HS-27A (cell line): Measurements from ENCODE around the gene CCND2.
"Not testable (repeated sequence)": the region's sequence is repeated elsewhere in the genome, so short reads cannot be mapped to it uniquely, and the experiment has no call there.

Experiments used
- DNase-seq: peaks from one replicate; pipeline ENCODE4 v3.0.0-alpha.2; 2012; ENCODE audit warnings: low read depth, missing footprints

Gene CCND2

DNA sequence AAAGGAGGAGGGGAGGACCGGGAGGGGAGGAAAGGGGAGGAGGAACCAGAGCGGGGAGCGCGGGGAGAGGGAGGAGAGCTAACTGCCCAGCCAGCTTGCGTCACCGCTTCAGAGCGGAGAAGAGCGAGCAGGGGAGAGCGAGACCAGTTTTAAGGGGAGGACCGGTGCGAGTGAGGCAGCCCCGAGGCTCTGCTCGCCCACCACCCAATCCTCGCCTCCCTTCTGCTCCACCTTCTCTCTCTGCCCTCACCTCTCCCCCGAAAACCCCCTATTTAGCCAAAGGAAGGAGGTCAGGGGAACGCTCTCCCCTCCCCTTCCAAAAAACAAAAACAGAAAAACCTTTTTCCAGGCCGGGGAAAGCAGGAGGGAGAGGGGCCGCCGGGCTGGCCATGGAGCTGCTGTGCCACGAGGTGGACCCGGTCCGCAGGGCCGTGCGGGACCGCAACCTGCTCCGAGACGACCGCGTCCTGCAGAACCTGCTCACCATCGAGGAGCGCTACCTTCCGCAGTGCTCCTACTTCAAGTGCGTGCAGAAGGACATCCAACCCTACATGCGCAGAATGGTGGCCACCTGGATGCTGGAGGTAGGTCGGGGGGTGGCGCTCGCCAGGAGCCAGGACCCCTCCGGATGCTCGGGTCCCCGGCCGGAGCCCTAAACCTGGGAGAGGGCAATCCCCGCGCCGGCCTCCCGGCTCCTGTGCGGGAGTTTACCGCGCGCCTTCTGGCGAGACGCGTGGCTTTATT is at the start of gene CCND2:
CCND2 (plus strand) TSS at position 111 of the 744 bp plus-strand sequence; CDS start at position 390, 279 bp downstream.
- no peak for DNase-seq

DNA sequence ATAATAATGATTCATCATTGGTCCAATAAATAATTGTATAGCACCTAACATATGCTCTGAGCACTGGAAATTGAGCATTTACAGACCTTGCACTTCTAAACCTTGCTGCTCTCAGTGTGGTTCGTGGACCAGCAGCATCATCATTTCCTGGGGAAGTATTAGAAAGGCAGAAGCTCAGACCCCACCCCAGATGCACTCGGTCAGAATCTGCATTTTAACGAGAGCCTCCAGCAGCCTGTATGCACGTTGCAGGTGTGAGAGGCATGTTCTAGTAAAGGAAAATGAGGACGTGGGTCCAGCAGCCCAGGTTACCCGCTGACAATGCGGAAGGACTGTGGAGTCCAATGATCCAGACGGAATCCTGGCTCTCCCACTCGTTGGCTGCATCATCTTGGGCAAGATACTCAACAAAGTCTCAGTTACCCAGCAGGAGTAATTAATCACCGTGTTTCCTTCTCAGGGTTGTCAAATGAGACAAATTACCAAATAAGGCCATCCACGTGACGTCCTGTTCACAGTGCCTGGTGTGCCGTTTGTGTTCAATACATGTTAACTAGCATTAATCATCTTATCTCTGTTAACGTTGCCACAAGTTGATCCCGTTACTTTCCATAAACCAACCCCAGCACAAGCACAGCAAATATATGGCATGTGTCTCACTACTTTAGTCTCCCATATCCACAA is 49.2 kb upstream of the CCND2 start:
- DNase-seq, result no peak

DNA sequence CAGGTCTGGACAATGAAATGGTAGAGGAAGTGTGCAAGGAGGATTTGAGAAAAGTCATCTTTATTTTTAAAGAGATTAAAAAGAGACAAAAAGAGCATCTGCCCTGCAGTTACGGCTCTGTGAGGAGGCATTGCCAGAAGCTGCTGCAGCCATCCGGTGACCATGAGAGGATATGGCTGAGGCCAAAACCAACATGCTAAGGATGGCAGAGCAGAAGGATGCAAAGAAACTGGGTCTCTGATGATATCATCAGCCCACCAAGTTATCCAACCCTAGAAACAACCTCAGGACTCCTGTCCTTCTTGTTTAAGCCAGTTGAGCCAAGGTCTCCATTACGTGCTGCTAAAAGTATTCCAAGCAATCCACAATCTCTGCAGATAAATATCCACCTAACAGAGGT is 48.0 kb upstream of the CCND2 start:
- no peak for DNase-seq

DNA sequence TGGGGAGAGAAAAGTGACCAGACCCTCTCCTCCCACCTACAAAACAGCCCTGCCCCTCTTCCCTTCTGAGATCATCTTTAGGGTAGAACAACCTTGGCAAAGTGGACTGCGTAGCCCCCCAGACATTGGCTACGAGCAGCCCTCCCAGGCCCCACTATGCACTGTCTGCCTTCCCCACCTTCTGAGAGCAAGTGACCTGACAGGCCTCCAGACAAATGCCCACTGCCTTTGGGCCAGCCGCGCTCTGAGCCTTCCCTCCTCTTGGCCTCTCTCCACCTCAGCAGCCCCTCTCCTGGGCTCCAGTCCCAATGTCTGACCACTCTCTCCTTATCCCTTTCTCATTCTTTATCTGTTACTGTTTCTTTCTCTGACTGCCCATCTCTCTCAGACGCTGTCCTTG is 46.5 kb upstream of the CCND2 start:
- DNase-seq, result no peak

DNA sequence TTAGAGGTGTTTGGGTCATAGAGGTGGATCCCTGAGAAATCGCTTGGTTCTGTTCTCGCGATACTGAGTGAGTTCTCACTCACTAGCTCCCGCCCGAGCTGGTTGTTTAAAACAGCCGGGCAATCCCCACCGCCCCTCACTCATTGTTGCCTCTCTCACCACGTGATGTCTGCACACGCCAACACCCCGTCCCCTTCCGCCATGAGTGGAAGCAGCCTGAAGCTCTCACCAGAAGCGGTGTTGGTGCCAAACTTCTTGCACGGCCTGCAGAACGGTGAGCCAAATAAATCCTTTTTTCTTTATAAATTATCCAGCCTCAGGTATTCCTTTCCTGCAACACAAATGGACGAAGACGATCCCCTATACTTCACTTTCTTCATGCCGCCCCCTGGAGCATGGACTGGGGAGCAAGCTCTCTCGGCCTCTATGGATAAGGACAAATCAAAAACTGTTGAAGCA is 45.4 kb upstream of the CCND2 start:
- no peak for DNase-seq

DNA sequence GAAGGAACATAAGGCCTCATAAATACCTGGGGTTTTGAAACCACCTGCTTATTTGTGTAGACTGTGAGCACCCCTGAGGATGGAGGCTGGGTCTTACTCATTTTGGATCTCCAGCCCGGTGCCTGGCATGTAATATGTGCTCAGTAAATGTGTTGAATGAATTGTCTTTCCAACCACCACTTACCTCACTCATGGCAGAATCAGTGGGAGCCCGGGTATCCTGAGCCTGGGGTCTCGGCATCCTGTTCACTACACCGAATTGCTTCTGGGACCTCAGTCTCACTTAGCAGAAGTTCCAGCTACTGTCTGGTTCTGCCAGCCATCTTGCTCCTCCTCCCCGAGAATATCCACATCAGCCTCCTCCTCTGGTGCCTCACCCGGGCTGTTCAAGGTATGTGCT is 43.0 kb upstream of the CCND2 start:
- DNase-seq, result no peak

DNA sequence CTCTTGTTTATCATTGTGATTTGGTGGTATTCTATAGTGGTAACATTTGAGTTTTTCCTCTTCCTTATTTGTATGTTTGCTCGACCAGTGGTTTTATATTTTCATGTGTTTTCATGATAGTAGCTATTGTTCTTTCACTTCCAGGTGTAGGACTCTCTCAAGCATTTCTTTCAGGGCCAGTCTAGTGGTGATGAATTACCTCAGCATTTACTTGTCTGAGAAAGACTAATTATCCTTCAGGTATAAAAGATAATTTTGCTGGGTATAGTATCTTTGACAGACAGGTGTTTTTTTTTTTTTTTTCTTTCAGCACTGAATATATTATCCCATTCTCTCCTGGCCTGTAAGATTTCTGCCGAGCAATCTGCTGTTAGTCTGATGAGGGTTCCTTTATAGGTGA is 35.0 kb upstream of the CCND2 start:
- no peak for DNase-seq

DNA sequence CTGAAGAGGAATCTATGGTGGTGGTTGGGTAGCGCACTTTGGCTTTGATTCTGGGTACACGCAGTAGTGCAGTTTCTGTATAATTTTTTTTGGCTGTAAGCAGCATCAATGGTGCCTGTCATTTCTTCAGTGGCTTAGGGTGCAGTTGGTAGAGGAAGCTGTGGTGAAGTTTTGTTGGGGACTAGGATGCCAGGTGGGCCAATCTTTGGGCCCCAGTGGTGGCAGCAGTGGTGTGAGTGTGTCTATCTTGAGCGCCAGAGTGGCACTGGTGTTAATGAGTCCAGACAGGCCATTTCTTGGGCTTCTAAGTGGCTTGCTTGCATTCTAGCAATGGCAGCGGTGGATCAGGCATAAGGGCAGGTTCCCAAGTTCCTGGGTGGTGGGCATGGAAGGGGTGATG is 33.8 kb upstream of the CCND2 start:
- no peak for DNase-seq

DNA sequence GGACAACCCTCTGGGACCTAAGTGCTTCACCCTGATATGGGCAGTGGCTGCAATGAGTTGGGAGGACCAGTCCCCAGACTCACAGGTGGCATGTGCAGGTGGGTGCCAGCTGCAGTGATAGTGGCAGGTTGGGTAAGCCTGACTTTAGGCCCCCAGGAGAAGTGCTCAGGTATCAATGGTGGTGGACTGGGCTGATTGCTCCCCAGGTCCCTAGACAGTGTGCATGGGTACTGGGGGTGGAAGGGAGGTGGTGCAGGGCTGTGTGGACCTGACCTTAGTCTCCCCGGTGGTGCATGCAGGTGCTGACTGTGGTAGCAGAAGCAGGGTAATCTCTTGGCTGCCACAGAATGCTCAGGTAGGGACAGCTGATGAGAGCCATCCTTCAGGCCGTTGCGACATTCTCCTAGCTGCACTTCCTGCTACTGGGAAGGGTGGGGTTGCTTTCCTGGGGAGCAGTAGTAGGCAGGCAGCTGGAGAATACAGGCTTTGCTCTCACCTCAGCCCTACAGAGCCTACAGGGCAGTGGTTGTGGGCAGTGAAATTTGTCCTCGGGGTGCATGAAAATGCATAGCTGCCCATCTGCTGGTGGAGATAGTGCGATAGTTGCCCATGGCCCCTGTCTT is 33.3 kb upstream of the CCND2 start:
- no peak for DNase-seq

DNA sequence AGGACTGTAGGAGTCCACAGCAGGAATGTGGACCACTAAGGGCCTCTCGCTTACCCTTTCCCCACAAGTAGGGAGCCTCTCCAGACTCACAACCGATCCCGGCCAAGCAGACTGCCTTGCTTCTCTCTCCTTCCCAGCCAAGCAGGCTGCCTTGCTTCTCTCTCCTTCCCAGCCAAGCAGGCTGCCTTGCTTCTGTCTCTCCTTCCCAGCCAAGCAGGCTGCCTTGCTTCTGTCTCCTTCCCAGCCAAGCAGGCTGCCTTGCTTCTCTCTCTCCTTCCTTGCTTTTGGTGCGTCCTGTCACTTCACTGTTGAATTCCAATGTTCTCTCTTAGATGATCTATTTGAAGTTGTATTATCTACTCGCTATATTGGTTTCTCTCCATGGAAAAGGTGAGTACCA is 32.6 kb upstream of the CCND2 start:
- DNase-seq, result no peak

DNA sequence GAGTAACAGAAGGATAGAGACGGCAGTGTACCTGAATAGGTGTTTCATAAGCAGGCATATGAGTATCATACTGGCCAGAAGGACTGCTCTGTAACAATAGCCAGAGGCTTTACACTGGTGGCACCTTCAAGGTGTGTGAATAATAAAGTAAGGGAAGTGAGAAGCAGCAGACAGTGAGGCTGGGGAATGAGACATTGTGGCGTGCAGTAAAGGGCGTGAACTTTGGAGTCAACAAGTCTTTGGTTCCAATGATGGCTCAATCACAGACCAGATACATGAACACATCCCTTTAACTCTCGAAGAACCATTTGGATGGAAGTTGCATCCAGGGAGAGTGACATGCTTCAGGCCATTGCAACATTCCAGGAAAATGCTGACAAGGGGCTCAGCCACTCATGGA is 32.0 kb upstream of the CCND2 start:
- no peak for DNase-seq

DNA sequence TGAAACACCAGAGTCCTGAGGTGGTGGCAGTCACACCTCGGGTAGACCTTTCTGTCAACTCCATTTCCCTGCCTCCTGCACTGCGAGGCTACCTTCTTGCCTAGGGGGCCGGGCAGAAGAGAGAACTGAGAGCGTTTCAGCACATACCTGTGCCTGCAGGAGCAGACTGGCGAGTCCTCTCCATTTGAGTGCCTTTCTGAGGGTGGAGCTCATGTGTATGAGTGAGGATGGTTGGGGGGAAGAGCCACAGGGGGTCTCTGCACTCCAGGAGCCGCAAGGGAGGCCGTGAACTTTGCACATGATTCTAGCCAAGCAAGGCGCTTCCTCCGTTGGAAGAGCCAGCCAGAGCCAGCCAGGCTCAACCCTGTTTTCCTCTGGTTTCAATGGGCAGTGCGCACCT is 31.0 kb upstream of the CCND2 start:
- DNase-seq, result no peak

DNA sequence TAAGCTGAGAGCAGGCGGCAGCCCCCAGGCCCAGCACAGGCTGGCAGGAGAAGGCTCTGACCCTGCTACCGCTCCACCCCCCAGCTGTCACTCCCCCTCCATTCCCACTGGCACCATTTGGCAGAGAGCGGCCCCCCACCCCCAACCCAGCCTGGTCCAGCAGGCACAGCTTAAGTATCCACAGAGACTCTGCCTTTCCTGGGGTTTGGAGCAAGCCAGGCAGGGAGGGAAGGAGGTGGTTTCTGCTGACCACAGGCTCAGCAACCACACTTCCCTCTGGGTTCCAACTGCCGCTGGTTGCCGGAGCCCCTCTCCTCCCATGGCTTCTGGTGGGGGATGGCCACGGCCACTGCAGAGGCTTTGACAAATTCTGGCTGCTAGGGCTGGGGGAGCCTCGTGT is 30.5 kb upstream of the CCND2 start:
- no peak for DNase-seq

DNA sequence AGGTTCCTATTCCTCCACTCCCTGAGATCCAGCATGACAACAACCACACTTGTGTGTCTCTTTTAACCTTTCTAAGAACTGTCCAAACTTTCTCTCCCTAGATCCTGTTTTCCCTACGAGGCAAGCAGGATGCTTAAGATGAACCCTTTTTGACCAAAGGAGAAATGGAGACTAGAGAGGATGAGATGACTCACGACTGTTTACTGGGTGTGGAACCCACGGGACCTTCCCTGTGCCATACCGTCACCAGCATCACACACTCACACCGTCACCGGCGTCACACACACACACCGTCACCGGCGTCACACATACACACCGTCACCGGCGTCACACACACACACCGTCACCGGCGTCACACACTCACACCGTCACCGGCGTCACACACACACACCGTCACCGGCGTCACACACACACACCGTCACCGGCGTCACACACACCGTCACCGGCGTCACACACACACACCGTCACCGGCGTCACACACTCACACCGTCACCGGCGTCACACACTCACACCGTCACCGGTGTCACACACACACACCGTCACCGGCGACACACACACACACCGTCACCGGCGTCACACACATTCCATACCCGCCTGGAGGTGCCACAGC is 30.0 kb upstream of the CCND2 start:
- not testable (repeated sequence) for DNase-seq

DNA sequence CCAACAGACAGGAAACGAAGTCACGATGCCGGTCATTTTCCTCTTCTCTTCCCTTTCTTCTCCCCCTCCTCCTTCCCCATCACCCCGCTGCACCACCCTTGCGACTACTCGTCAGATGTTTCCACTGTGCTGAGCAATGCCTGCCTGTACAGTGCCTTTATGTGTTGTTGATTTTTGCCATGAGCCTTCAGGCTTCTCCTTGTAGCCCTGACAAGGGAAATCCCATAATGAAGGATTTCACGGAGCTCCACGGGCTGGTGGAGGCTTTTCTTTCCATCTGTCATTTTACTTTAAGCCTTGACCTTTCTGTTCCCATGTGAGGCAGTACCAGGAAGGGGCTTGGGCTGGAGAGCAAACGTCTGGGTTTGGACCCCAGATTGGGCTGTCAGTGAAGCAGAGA is 28.7 kb upstream of the CCND2 start:
- no peak for DNase-seq

DNA sequence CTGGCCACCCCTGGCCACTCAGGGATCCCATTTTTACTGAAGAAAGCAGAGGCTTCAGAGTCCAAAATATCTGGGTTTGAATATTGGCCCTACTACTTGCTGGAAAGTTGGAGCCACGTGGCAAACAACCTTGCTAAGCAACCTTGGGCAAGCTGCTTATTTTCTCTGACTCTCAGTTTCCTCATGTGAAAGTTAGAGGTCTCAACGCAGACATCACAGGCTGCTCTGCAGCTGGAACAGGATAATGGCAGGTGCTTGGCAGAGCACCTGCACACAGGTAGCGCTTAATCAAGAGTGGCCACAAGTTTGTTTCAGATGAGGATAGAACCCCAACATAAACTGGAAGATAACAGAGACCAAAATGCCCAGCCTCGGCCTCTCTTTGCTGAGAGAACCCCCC is 28.1 kb upstream of the CCND2 start:
- no peak for DNase-seq

DNA sequence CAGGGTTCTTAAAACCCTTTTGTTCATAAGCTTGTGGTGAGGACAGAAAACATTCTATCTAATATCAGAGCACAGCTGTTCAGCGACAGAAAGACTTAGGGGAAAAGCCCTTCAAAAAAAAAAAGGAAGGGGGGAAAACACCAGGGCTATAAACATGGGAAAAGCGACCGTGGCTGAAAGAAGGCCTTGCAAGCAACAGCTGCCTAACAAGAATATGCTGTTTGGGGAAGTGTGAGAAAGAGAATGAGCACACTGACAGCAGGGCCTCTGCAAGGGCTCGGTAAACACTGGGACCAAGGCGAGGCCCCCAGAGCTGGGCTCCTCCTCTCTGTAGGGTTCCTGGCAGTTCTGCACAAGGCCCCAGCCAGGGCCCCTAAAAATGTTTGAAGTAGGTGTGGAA is 27.4 kb upstream of the CCND2 start:
- no peak for DNase-seq

DNA sequence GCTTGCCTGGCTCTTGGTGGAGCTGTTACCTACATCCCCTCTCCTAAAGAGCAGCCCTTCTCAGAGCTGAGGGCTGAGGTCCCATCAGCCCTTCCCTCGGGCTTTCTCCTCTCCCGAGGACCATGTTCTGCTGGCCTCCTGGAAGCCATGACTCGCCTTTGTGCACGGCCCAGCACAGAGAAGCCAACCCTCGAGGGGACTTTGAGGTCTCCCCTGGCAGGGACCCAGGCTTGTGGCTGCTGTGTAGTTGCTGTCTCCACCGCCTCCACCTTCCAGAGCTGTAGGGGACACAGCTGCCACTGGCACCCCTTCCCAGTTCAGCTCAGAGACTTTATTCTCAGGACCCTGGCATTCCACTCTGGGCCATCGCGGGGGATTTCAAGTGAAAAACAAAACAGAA is 22.9 kb upstream of the CCND2 start:
- DNase-seq, result no peak

DNA sequence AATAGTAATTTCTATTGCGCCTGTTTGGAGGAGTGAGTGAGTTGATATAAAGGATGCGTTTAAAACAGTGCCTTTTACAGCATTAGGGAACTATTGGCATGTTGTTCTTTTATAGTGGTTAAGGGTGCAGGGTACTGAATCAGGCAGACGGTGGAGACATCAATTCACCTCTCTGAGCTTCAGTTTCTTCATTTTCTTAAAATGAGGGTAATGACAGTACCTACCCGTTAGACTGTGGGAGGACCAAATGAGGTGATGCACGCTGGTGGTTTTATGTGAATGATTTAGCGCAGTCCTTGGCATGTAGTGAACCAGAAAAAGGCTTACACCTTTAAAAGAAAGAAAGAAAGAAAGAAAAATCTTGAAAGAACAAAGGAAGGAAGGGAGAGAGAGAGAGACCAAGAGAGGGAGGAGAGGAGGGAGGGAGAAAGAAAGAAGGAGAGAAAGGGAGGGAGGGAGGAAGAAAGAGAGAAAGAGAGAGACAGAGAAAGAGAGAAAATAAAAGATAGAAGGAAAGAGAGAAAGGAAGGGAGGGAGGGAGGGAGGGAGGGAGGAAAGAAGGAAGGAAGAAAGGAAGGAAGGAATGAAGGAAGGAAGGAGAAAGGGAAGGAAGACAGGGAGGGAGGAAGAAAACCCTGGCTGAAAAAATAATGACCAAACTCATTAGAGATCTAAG is 22.2 kb upstream of the CCND2 start:
- no peak for DNase-seq

DNA sequence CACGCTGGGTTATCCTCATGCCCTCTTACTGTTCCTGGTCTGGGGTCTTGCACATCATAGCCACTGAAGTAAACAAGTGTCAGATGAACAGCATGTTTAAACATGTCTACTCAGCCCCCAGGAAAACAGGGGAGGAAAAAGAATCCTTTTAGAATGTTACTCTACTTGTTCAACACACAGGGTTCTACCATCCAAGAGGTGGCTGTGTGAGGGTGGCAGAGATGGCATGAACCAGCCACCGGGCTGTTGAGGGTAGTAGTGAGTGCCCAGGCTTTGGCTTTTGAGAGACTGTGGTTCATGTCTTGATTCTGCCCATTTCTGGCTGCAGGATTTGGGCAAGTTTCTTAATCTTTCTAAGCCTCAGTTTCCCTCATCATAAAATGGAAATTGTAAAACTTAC is 21.6 kb upstream of the CCND2 start:
- no peak for DNase-seq

DNA sequence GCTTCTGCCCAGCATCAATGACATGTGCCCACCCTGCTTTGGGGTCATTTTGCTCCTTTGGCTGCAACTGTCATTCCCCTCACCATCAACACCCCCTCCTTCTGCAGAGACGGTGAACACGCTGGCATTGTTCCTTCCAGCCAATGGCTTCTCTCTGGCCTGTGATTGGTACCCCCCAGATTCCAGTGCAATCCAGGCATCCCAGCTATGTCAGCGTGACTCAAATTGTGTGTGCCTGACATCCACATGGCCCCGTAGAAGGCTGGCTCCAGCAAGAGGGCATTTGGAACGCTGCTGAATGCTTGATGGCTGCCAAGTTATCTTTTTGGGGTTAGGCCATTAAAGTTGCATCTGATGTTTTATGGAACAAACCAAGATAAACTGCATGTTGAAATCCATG is 21.0 kb upstream of the CCND2 start:
- DNase-seq, result no peak

DNA sequence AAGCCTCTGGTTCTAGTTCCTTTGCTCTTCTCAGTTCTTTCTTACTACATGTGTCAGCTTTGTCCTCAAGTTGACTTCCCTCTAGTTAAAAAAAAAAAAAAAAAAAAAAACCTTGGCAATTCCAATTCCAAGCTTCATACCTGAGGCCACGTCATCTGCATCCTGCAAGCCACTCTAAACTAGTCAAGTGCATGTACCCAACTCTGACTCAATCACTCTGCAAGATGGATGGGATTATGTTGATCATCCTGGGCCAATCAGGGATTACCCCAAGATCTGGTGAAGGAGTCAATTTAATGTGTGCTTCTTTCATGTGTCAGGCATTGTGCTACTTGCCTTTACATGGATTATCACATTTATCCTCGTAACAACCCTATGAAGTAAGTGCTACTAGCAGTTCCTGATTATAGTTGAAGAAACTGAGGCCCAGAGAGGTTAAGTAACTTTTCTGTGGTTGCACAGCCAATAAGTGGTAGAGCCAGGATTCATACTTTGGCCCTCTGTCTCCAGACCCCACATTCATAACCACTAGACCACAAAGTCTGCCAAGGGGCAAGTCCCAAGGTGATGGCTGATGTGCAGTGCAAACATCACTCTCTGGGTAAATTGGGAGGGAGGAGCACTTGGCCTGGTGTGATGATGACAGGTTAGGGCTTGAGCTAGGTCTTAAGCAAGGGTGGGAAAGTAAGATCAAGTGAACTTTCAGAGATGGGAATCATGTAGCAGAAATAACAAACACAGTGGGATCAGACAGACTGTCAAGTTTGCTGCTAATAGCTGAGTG is 17.3 kb upstream of the CCND2 start:
- no peak for DNase-seq
